CD14-positive monocyte (primary cell): ENCODE measurements around the gene POLG2. TPM values are rescaled to one million over a fixed set of nuclear protein-coding genes. Genes with fewer than 3 reads are reported as not detected.

Experiments
- DNase-seq, 3 donors: peaks; one replicate each; pipeline ENCODE4 v3.0.0-alpha.2; 2011 to 2022
- H2AFZ ChIP-seq: 2 replicates; pipeline ENCODE4 v1.6.0; 2012; ENCODE audit warnings: mild to moderate bottlenecking, low read depth, low read length, inconsistent platforms; ENCODE audit not compliant: insufficient read depth, poor library complexity, severe bottlenecking
- H3K27ac ChIP-seq, 2 donors: 1 replicate in 1 of 2; 2 replicates in 1 of 2; pipeline ENCODE4 v1.5.1; 2012 to 2013; ENCODE audit warnings: low read length in 2 of 2, control low read depth in 1 of 2, inconsistent platforms in 1 of 2, low read depth in 1 of 2, mild to moderate bottlenecking in 1 of 2
- H3K27me3 ChIP-seq, 2 donors: one replicate each; pipeline versions ENCODE4 v1.6.0 to v1.6.1; 2011 to 2013; ENCODE audit warnings: low read length in 2 of 2; ENCODE audit not compliant: control insufficient read depth in 2 of 2, insufficient read depth in 2 of 2
- H3K36me3 ChIP-seq, 2 donors: replicated peaks in 1 of 2; 1 replicate in 1 of 2; 2 replicates in 1 of 2; pipeline versions ENCODE4 v1.5.1 to v1.6.1; 2012 to 2013; ENCODE audit warnings: low read length in 2 of 2, control low read depth in 1 of 2, inconsistent platforms in 1 of 2, mild to moderate bottlenecking in 1 of 2; ENCODE audit not compliant: insufficient read depth in 2 of 2, control insufficient read depth in 1 of 2
- H3K4me1 ChIP-seq, 2 donors: 1 replicate in 1 of 2; 2 replicates in 1 of 2; pipeline versions ENCODE4 v1.5.1 to v1.6.1; 2012 to 2013; ENCODE audit warnings: low read length in 2 of 2, control low read depth in 1 of 2, inconsistent platforms in 1 of 2, mild to moderate bottlenecking in 1 of 2, moderate library complexity in 1 of 2; ENCODE audit not compliant: insufficient read depth in 2 of 2, control insufficient read depth in 1 of 2
- H3K4me2 ChIP-seq: replicated peaks from 2 replicates; pipeline ENCODE3; 2012; ENCODE audit warnings: low read length, moderate library complexity, mild to moderate bottlenecking; ENCODE audit not compliant: poor library complexity, severe bottlenecking; ENCODE audit errors: extremely low read depth
- H3K4me3 ChIP-seq, 3 experiments: fragments of 200-600 bp in 1 of 3; sonication (generic) in 1 of 3; replicated peaks in 1 of 3; 1 replicate in 2 of 3; 2 replicates in 1 of 3; pipeline ENCODE4 v1.5.1; 2011 to 2013; ENCODE audit warnings: low read length in 3 of 3, mild to moderate bottlenecking in 3 of 3, control low read depth in 2 of 3, low read depth in 2 of 3, inconsistent platforms in 1 of 3, moderate library complexity in 1 of 3
- H3K79me2 ChIP-seq: 2 replicates; pipeline ENCODE4 v1.6.0; 2012; ENCODE audit warnings: mild to moderate bottlenecking, control low read depth, inconsistent platforms, low read length, moderate library complexity; ENCODE audit not compliant: insufficient read depth
- H3K9ac ChIP-seq: 2 replicates; pipeline ENCODE4 v1.6.0; 2017; ENCODE audit warnings: low read length, mild to moderate bottlenecking; ENCODE audit not compliant: insufficient read depth, poor library complexity, severe bottlenecking
- H3K9me3 ChIP-seq, 2 donors: replicated peaks in 1 of 2; 1 replicate in 1 of 2; 2 replicates in 1 of 2; pipeline versions ENCODE4 v1.5.1 to v1.6.1; 2012 to 2013; ENCODE audit warnings: low read length in 2 of 2, control low read depth in 1 of 2; ENCODE audit not compliant: control insufficient read depth in 1 of 2, insufficient read depth in 1 of 2
- H4K20me1 ChIP-seq: 2 replicates; pipeline ENCODE4 v1.6.0; 2012; ENCODE audit warnings: mild to moderate bottlenecking, low read length, control low read depth, moderate library complexity; ENCODE audit not compliant: insufficient read depth
- H3K27ac Mint-ChIP-seq, 7 donors: one replicate each; pipeline ENCODE4 v1.8.0; 2020; ENCODE audit warnings: mild to moderate bottlenecking in 7 of 7, mixed read lengths in 7 of 7, moderate library complexity in 6 of 7, inconsistent platforms in 2 of 7
- H3K27me3 Mint-ChIP-seq, 3 donors: one replicate each; pipeline ENCODE4 v1.8.0; 2021 to 2022; ENCODE audit warnings: low read depth in 3 of 3, mild to moderate bottlenecking in 3 of 3, mixed read lengths in 3 of 3, moderate library complexity in 3 of 3, inconsistent platforms in 1 of 3
- H3K36me3 Mint-ChIP-seq, 2 donors: one replicate each; pipeline ENCODE4 v1.8.0; 2020; ENCODE audit warnings: mixed read lengths in 2 of 2, inconsistent platforms in 1 of 2, mild to moderate bottlenecking in 1 of 2
- H3K4me1 Mint-ChIP-seq: one replicate; pipeline ENCODE4 v1.8.0; 2020; ENCODE audit warnings: mild to moderate bottlenecking, mixed read lengths
- H3K4me3 Mint-ChIP-seq, 2 donors: one replicate each; pipeline ENCODE4 v1.8.0; 2020; ENCODE audit warnings: mild to moderate bottlenecking in 2 of 2, mixed read lengths in 2 of 2, moderate library complexity in 1 of 2
- H3K9me3 Mint-ChIP-seq, 7 donors: one replicate each; pipeline ENCODE4 v1.8.0; 2020 to 2022; ENCODE audit warnings: mixed read lengths in 7 of 7, mild to moderate bottlenecking in 6 of 7, moderate library complexity in 6 of 7, inconsistent platforms in 2 of 7
- CTCF ChIP-seq: fragments of 200-600 bp; IDR thresholded peaks from one replicate; pipeline ENCODE4 v1.8.0; 2022; ENCODE audit warnings: antibody characterized with exemption, mild to moderate bottlenecking
- WGBS: methylation state at CpG from one replicate; pipeline ENCODE4 v1.1.5; 2013; ENCODE audit warnings: missing lambda C conversion rate; ENCODE audit not compliant: insufficient coverage; 5-methylcytosine and 5-hydroxymethylcytosine counted together
- intact Hi-C, 2 donors: fragments of 100-400 bp; cut with micrococcal nuclease; formaldehyde crosslinking; loops; one replicate each; pipeline versions ENCODE4 v1.15.0 to v1.15.1; 2023
- polyA plus RNA-seq, 3 donors: library from polyadenylated mRNA; depleted of rRNA in 1 of 3; unstranded in 2 of 3; stranded (reverse) in 1 of 3; fragments of 300-500 nt in 2 of 3; fragments of >200 nt in 1 of 3; fragmentation: Illumina TruSeq in 2 of 3; gene quantifications; 1 replicate in 2 of 3; 2 replicates in 1 of 3; pipeline ENCODE4 v1.2.3, GENCODE V29; 2012 to 2021

POLG2 gene
- polyA plus RNA-seq, 3 donors, result 0.85 to 15.8 (median 1.7) TPM

DNA sequence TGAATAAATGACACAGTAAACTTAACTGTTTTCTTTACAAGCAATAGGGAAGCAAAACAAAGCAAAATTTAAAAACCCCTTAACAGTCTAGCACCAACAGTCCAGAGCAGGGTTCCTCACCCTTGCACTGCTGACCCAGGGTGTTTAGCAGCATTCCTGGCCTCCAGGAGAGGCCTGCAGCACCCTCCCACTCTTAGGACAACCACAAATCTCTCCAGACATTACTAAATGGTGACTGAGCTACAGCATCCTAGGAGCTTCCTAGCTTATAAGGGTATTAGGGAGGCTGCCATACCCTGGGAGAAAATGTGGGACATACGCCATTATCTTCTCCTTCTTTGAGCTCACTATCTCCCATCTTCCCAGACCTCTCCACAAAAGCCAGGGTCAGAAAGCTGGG, 15.9 kb downstream of the POLG2 start:
- Histone ChIP-seq H3K4me3 (no peak overlapping the region), H3K27me3 (no peaks in the 10 kb centered on the region), H4K20me1 (no peaks in the 10 kb centered on the region), H3K9me3 (no peaks in the 10 kb centered on the region), H3K79me2 (no peaks in the 10 kb centered on the region), H3K36me3 (peaks cover 50 to 68% of the 10 kb centered on the region in 2 donors), H3K4me2 (no peak overlapping the region), H3K9ac (no peak overlapping the region), H3K27ac (peak overlapping the region in 1 of 2 donors; percentile 9), H3K4me1 (peaks cover 8 to 18% of the 10 kb centered on the region in 2 donors), H2AFZ (no peak overlapping the region)
- Mint-ChIP-seq H3K9me3 (no peaks in the 10 kb centered on the region), H3K27ac (peak overlapping the region in 1 of 7 donors; percentile 56), H3K4me3 (no peak overlapping the region), H3K4me1 (peaks cover 14% of the 10 kb centered on the region), H3K36me3 (peaks cover 45 to 69% of the 10 kb centered on the region in 2 donors), H3K27me3 (peaks cover 0 to 3% (median 0%) of the 10 kb centered on the region in 3 donors)
- no peak for TF ChIP-seq CTCF
- WGBS, result no CpG with 5 or more reads among the region's 1 CpG
- DNase-seq, result no peak
- intact Hi-C loops, result no loop called here

- Histone ChIP-seq H3K36me3 (peaks cover 23 to 55% of the 10 kb centered on the region in 2 donors), H3K4me2 (no peak overlapping the region), H2AFZ (no peak overlapping the region), H3K27me3 (no peaks in the 10 kb centered on the region), H3K9me3 (no peaks in the 10 kb centered on the region), H3K9ac (no peak overlapping the region), H3K79me2 (no peaks in the 10 kb centered on the region), H4K20me1 (no peaks in the 10 kb centered on the region), H3K4me3 (no peak overlapping the region), H3K27ac (no peak overlapping the region), H3K4me1 (peaks cover 15 to 30% of the 10 kb centered on the region in 2 donors)
- Mint-ChIP-seq H3K27ac (no peak overlapping the region), H3K4me3 (no peak overlapping the region), H3K4me1 (peaks cover 23% of the 10 kb centered on the region), H3K9me3 (peaks cover 0 to 2% (median 0%) of the 10 kb centered on the region in 7 donors), H3K27me3 (no peaks in the 10 kb centered on the region), H3K36me3 (peaks cover 22 to 60% of the 10 kb centered on the region in 2 donors)
- intact Hi-C loops, result no loop called here
- no CpG with 5 or more reads among the region's 1 CpG for WGBS
- no peak for DNase-seq
- TF ChIP-seq CTCF, result no peak
Observed at GRCh38 chr17:64477849-64478248, 19.0 kb downstream of the POLG2 start.
